Heart left ventricle (tissue), 16 donors: ENCODE measurements around the gene UGT2A2. TPM values are rescaled to one million over a fixed set of nuclear protein-coding genes. Genes with fewer than 3 reads are reported as not detected.

ENCODE experiments used
- ATAC-seq, 4 donors: fragments of 200-7000 bp; cut with Tn5 transposase; one replicate each; pipeline ENCODE4 v1.9.1; 2020 to 2022; ENCODE audit warnings: moderate library complexity in 4 of 4, mild to moderate bottlenecking in 3 of 4, moderate number of reproducible peaks in 1 of 4
- DNase-seq, 5 donors: peaks; one replicate each; pipeline ENCODE4 v3.0.0-alpha.2; 2020
- H3K27ac ChIP-seq, 12 donors: fragments of 200-600 bp; sonication (generic) in 4 of 12; one replicate each; pipeline versions ENCODE4 v1.5.0 to v1.8.0; 2016 to 2022; ENCODE audit warnings: mild to moderate bottlenecking in 2 of 12
- H3K27me3 ChIP-seq, 9 donors: fragments of 200-600 bp; sonication (generic) in 2 of 9; one replicate each; pipeline versions ENCODE4 v1.5.1 to v1.8.0; 2016 to 2022; ENCODE audit warnings: mild to moderate bottlenecking in 3 of 9
- H3K36me3 ChIP-seq, 9 donors: fragments of 200-600 bp; sonication (generic) in 2 of 9; one replicate each; pipeline versions ENCODE4 v1.5.0 to v1.8.0; 2018 to 2022; ENCODE audit warnings: mild to moderate bottlenecking in 2 of 9
- H3K4me1 ChIP-seq, 12 donors: fragments of 200-600 bp; sonication (generic) in 4 of 12; one replicate each; pipeline versions ENCODE4 v1.5.0 to v1.8.0; 2016 to 2022; ENCODE audit warnings: mild to moderate bottlenecking in 3 of 12
- H3K4me3 ChIP-seq, 12 donors: fragments of 200-600 bp; sonication (generic) in 4 of 12; one replicate each; pipeline versions ENCODE4 v1.5.0 to v1.8.0; 2017 to 2022; ENCODE audit warnings: mild to moderate bottlenecking in 9 of 12, moderate library complexity in 4 of 12
- H3K9me3 ChIP-seq, 12 donors: fragments of 200-600 bp; sonication (generic) in 4 of 12; one replicate each; pipeline versions ENCODE4 v1.5.0 to v1.8.0; 2016 to 2022; ENCODE audit warnings: mild to moderate bottlenecking in 1 of 12
- POLR2A ChIP-seq, 2 donors: fragments of 450-650 bp; IDR thresholded peaks; one replicate each; pipeline ENCODE4 v1.6.1; 2017; ENCODE audit warnings: antibody characterized with exemption in 2 of 2, mild to moderate bottlenecking in 2 of 2, moderate library complexity in 2 of 2
- WGBS, 4 donors: extraction: QIAGEN DNeasy Blood & Tissue Kit in 2 of 4; methylation state at CpG; one replicate each; pipeline versions ENCODE4 v1.1.5 to v1.1.7; 2013 to 2018; 5-methylcytosine and 5-hydroxymethylcytosine counted together
- intact Hi-C, 10 donors: fragments of 100-400 bp; cut with DNase I; formaldehyde crosslinking; loops; one replicate each; pipeline versions ENCODE4 v1.11.1 to v1.14.2; 2022
- polyA plus RNA-seq, 2 donors: library from polyadenylated mRNA; stranded (reverse); fragments of 200-250 nt; gene quantifications; one replicate each; pipeline ENCODE4 v1.2.3, GENCODE V29; 2013
- total RNA-seq, 9 donors: library from RNA; depleted of rRNA in 2 of 9; stranded (reverse); fragments of >200 nt in 2 of 9; fragmentation: NEBNext Ultra II Directional in 3 of 9; extraction: Animal tissue kit (Norgen Biotek cat#: 25700) in 3 of 9; gene quantifications; one replicate each; pipeline versions ENCODE4 v1.1.0 to v1.2.4, GENCODE V29; 2016 to 2023
- TF ChIP-seq, protein P1 (sequence below), 12 donors: fragments of 200-600 bp; sonication (generic) in 4 of 12; IDR thresholded peaks; one replicate each; pipeline versions ENCODE4 v1.5.0 to v1.8.0; 2018 to 2022; ENCODE audit warnings: antibody characterized with exemption in 12 of 12, mild to moderate bottlenecking in 5 of 12
- donor health status: ischemic (EF 13 %, LVEDD 7.1; RV severe dilation, severe dysfunction).
- donor health status: healthy with polysubstance abuse.
- donor health status: DM: no; HTN: yes; CAD: no.
- donor health status: DM: no; HTN: no; CAD: no.
- donor health status: ischemic (EF 25% LVEDD 6.9; RV normal size, moderate dysfunction).
- donor health status: ischemic (EF 25% LVEDD 5.7; RV mildly dilated, moderate dysfunction).
- donor health status: healthy.
- donor health status: DM: yes; HTN: yes; CAD: no.
- donor health status: ischemic (EF 35%, LVEDD 5.7; RV mildly dilated, moderate dysfunction).
- donor health status: nonischemic (EF 11% LVEDD 7.7; RV severe dilation, severe dysfunction).
- donor health status: DM: yes; HTN: yes; CAD: no.
- donor health status: PGD.
- donor health status: ischemic (EF 29% LVEDD 5.4; RV normal size, mild dysfunction).
- donor health status: nonischemic (EF 23%, LVEDD 6.1; RV moderate dilation, normal function).

Gene UGT2A2
- total and polyA plus RNA-seq, 11 donors, result not detected

GRCh38 chr4:69594382-69594781 lies 45.1 kb downstream of the UGT2A2 start:
- ATAC-seq (no peak), DNase-seq (no peak)
- 56 to 78% (median 69%) methylated on average over 4 of the region's 4 CpGs for WGBS, 4 donors
- intact Hi-C loops, result no loop called here
- H3K4me3 ChIP-seq, result no peak overlapping the region
- TF ChIP-seq, protein P1, sequence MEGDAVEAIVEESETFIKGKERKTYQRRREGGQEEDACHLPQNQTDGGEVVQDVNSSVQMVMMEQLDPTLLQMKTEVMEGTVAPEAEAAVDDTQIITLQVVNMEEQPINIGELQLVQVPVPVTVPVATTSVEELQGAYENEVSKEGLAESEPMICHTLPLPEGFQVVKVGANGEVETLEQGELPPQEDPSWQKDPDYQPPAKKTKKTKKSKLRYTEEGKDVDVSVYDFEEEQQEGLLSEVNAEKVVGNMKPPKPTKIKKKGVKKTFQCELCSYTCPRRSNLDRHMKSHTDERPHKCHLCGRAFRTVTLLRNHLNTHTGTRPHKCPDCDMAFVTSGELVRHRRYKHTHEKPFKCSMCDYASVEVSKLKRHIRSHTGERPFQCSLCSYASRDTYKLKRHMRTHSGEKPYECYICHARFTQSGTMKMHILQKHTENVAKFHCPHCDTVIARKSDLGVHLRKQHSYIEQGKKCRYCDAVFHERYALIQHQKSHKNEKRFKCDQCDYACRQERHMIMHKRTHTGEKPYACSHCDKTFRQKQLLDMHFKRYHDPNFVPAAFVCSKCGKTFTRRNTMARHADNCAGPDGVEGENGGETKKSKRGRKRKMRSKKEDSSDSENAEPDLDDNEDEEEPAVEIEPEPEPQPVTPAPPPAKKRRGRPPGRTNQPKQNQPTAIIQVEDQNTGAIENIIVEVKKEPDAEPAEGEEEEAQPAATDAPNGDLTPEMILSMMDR (IDR thresholded peaks at IDR 0.05), result no peak
- TF ChIP-seq POLR2A (IDR thresholded peaks at IDR 0.05), result no peak
- H3K27ac ChIP-seq, result no peak overlapping the region
- no peaks in the 10 kb centered on the region for H3K36me3 ChIP-seq
- H3K9me3 ChIP-seq, result no peaks in the 10 kb centered on the region
- peaks cover 0 to 4% (median 0%) of the 10 kb centered on the region in 12 donors for H3K4me1 ChIP-seq
- H3K27me3 ChIP-seq, result no peaks in the 10 kb centered on the region

- H3K4me1 ChIP-seq, result no peaks in the 10 kb centered on the region
- no peaks in the 10 kb centered on the region for H3K9me3 ChIP-seq
- TF ChIP-seq, protein P1 (IDR thresholded peaks at IDR 0.05), result no peak
- TF ChIP-seq POLR2A (IDR thresholded peaks at IDR 0.05), result no peak
- no peaks in the 10 kb centered on the region for H3K36me3 ChIP-seq
- intact Hi-C loops, result no loop called here
- DNase-seq, result no peak
- H3K4me3 ChIP-seq, result no peak overlapping the region
- ATAC-seq, result no peak
- 20 to 35% (median 30%) methylated on average over 1 of the region's 1 CpG for WGBS, 4 donors
- H3K27me3 ChIP-seq, result no peaks in the 10 kb centered on the region
- no peak overlapping the region for H3K27ac ChIP-seq
Observed at GRCh38 chr4:69591364-69591763, 48.1 kb downstream of the UGT2A2 start.

GRCh38 chr4:69589884-69590283 lies 49.6 kb downstream of the UGT2A2 start:
- no peak for ATAC-seq
- no peak for DNase-seq
- Histone ChIP-seq H3K27me3 (no peaks in the 10 kb centered on the region), H3K36me3 (no peaks in the 10 kb centered on the region), H3K4me1 (no peaks in the 10 kb centered on the region), H3K9me3 (no peaks in the 10 kb centered on the region), H3K27ac (no peak overlapping the region), H3K4me3 (no peak overlapping the region)
- 31 to 68% (median 61%) methylated on average over 1 of the region's 1 CpG for WGBS, 4 donors
- intact Hi-C loops, result no loop called here
- TF ChIP-seq POLR2A (IDR thresholded peaks at IDR 0.05), result no peak
- TF ChIP-seq, protein P1 (IDR thresholded peaks at IDR 0.05), result no peak

DNA sequence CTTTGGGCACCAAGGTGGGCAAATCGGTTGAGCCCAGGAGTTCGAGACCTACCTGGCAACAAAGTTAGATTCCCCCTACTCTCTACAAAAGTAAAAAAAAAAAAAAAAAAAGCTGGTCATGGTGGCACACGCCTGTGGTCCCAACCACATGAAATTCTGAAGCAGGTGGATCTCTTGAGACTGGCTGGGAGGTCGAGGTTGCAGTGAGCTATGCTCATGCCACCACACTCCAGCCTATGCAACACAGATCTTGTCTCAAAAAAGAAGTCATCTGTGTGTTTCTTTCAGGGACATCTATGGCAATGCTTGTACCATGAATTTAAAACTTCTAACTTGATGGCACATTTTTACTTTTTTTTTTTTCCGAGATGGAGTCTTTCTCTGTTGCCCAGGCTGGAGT lies 55.3 kb downstream of the UGT2A2 start:
- no peak for TF ChIP-seq POLR2A (IDR thresholded peaks at IDR 0.05)
- Histone ChIP-seq H3K27me3 (no peaks in the 10 kb centered on the region), H3K4me3 (no peak overlapping the region), H3K9me3 (no peaks in the 10 kb centered on the region), H3K36me3 (no peaks in the 10 kb centered on the region), H3K4me1 (no peaks in the 10 kb centered on the region), H3K27ac (no peak overlapping the region)
- DNase-seq, result no peak
- intact Hi-C loops, result no loop called here
- WGBS, 4 donors, result 68 to 83% (median 74%) methylated on average over 5 of the region's 5 CpGs
- no peak for ATAC-seq

GRCh38 chr4:69583543-69583942 lies 55.9 kb downstream of the UGT2A2 start:
- no peak for DNase-seq
- Histone ChIP-seq H3K4me3 (no peak overlapping the region), H3K27me3 (no peaks in the 10 kb centered on the region), H3K27ac (no peak overlapping the region), H3K9me3 (no peaks in the 10 kb centered on the region), H3K36me3 (no peaks in the 10 kb centered on the region), H3K4me1 (no peaks in the 10 kb centered on the region)
- intact Hi-C loops, result no loop called here
- TF ChIP-seq POLR2A (IDR thresholded peaks at IDR 0.05), result no peak
- TF ChIP-seq, protein P1 (IDR thresholded peaks at IDR 0.05), result no peak
- 62 to 72% (median 63%) methylated on average over 2 of the region's 2 CpGs for WGBS, 4 donors
- no peak for ATAC-seq
